MM.1S (cell line): Measurements from ENCODE around the gene FBXO38.

Source experiments
- DNase-seq: peaks from one replicate; pipeline ENCODE4 v3.0.0-alpha.2; 2015
- H2AFZ ChIP-seq: fragments of 300-600 bp; sonication (generic); 2 replicates; pipeline ENCODE4 v1.6.0; 2016; ENCODE audit warnings: antibody characterized with exemption, low read length
- H3F3A ChIP-seq: fragments of 300-600 bp; sonication (generic); 2 replicates; pipeline ENCODE4 v1.6.1; 2016; ENCODE audit warnings: mild to moderate bottlenecking, antibody characterized with exemption, low read length, moderate library complexity, mixed read lengths; ENCODE audit not compliant: insufficient read depth
- H3K27ac ChIP-seq: fragments of 300-600 bp; sonication (generic); 2 replicates; pipeline ENCODE4 v1.5.1; 2016; ENCODE audit warnings: mild to moderate bottlenecking, low read length
- H3K27me3 ChIP-seq: fragments of 300-600 bp; sonication (generic); replicated peaks from 2 replicates; pipeline ENCODE4 v1.6.0; 2016; ENCODE audit warnings: low read length; ENCODE audit not compliant: insufficient read depth
- H3K36me3 ChIP-seq: fragments of 300-600 bp; sonication (generic); replicated peaks from 2 replicates; pipeline ENCODE4 v1.6.1; 2016; ENCODE audit warnings: mild to moderate bottlenecking, low read length, mixed read lengths; ENCODE audit not compliant: insufficient read depth
- H3K4me1 ChIP-seq: fragments of 300-600 bp; sonication (generic); 2 replicates; pipeline ENCODE4 v1.6.1; 2016; ENCODE audit warnings: low read length, mixed read lengths
- H3K4me2 ChIP-seq: fragments of 300-600 bp; sonication (generic); 2 replicates; pipeline ENCODE4 v1.6.0; 2016; ENCODE audit warnings: low read depth, low read length
- H3K4me3 ChIP-seq: fragments of 300-600 bp; sonication (generic); 2 replicates; pipeline ENCODE4 v1.5.1; 2016; ENCODE audit warnings: low read length, mixed read lengths
- H3K79me2 ChIP-seq: fragments of 300-600 bp; sonication (generic); 2 replicates; pipeline ENCODE4 v1.6.1; 2016; ENCODE audit warnings: mixed run types, low read length, mixed read lengths
- H3K9ac ChIP-seq: fragments of 300-600 bp; sonication (generic); 2 replicates; pipeline ENCODE4 v1.6.1; 2016; ENCODE audit warnings: low read length, mixed read lengths
- H3K9me2 ChIP-seq: fragments of 300-600 bp; sonication (generic); replicated peaks from 2 replicates; pipeline ENCODE4 v1.6.1; 2016; ENCODE audit warnings: mild to moderate bottlenecking, low read length, mixed read lengths; ENCODE audit not compliant: insufficient read depth
- H3K9me3 ChIP-seq: fragments of 300-600 bp; sonication (generic); replicated peaks from 2 replicates; pipeline ENCODE4 v1.6.1; 2016; ENCODE audit warnings: mild to moderate bottlenecking, low read length, mixed read lengths; ENCODE audit not compliant: insufficient read depth
- H4K20me1 ChIP-seq: fragments of 300-600 bp; sonication (generic); 2 replicates; pipeline ENCODE4 v1.6.1; 2016; ENCODE audit warnings: mild to moderate bottlenecking, low read length, moderate library complexity, mixed read lengths; ENCODE audit not compliant: insufficient read depth
- EZH2 ChIP-seq: fragments of 300-600 bp; sonication (generic); optimal IDR thresholded peaks from 2 replicates; pipeline ENCODE3; 2017; ENCODE audit warnings: low read depth, mild to moderate bottlenecking, antibody characterized with exemption, low read length, mixed read lengths
- EZH2phosphoT487 ChIP-seq: fragments of 300-600 bp; sonication (generic); IDR thresholded peaks from 2 replicates; pipeline ENCODE4 v1.6.1; 2018; ENCODE audit warnings: antibody characterized with exemption, low read length
- TF ChIP-seq, protein P1 (sequence below): fragments of 300-600 bp; sonication (generic); IDR thresholded peaks from 2 replicates; pipeline ENCODE4 v1.5.1; 2016; ENCODE audit warnings: antibody characterized with exemption, low read length, mixed read lengths

FBXO38 gene

GRCh38 chr5:148418511-148418910 is 34.8 kb downstream of the FBXO38 start:
- TF ChIP-seq EZH2 (no peak), EZH2phosphoT487 (no peak)
- TF ChIP-seq, protein P1, sequence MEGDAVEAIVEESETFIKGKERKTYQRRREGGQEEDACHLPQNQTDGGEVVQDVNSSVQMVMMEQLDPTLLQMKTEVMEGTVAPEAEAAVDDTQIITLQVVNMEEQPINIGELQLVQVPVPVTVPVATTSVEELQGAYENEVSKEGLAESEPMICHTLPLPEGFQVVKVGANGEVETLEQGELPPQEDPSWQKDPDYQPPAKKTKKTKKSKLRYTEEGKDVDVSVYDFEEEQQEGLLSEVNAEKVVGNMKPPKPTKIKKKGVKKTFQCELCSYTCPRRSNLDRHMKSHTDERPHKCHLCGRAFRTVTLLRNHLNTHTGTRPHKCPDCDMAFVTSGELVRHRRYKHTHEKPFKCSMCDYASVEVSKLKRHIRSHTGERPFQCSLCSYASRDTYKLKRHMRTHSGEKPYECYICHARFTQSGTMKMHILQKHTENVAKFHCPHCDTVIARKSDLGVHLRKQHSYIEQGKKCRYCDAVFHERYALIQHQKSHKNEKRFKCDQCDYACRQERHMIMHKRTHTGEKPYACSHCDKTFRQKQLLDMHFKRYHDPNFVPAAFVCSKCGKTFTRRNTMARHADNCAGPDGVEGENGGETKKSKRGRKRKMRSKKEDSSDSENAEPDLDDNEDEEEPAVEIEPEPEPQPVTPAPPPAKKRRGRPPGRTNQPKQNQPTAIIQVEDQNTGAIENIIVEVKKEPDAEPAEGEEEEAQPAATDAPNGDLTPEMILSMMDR = no peak
- peaks cover 5% of the 10 kb centered on the region for H3K36me3 ChIP-seq

GRCh38 chr5:148421661-148422060 is 37.9 kb downstream of the FBXO38 start:
- H3K9me2 ChIP-seq = no peaks in the 10 kb centered on the region
- no peak overlapping the region for H3K27ac ChIP-seq
- peaks cover 9% of the 10 kb centered on the region for H3K36me3 ChIP-seq
- H3K9me3 ChIP-seq = no peaks in the 10 kb centered on the region
- no peak overlapping the region for H3K9ac ChIP-seq
- no peak overlapping the region for H2AFZ ChIP-seq
- H4K20me1 ChIP-seq = no peaks in the 10 kb centered on the region
- DNase-seq = no peak
- no peaks in the 10 kb centered on the region for H3K27me3 ChIP-seq
- TF ChIP-seq, protein P1 = no peak
- no peak for TF ChIP-seq EZH2phosphoT487
- TF ChIP-seq EZH2 = no peak
- H3K4me2 ChIP-seq = no peak overlapping the region
- no peaks in the 10 kb centered on the region for H3F3A ChIP-seq
- no peak overlapping the region for H3K4me3 ChIP-seq
- H3K4me1 ChIP-seq = no peaks in the 10 kb centered on the region
- H3K79me2 ChIP-seq = no peaks in the 10 kb centered on the region

More at GRCh38 chr5:148418511-148418910, 34.8 kb downstream of the FBXO38 start:
- H3K9ac ChIP-seq = no peak overlapping the region
- H3K4me2 ChIP-seq = no peak overlapping the region
- no peak for DNase-seq
- H2AFZ ChIP-seq = no peak overlapping the region
- H3K27me3 ChIP-seq = no peaks in the 10 kb centered on the region
- no peak overlapping the region for H3K4me3 ChIP-seq
- no peak overlapping the region for H3K27ac ChIP-seq
- H3K4me1 ChIP-seq = no peaks in the 10 kb centered on the region
- no peaks in the 10 kb centered on the region for H4K20me1 ChIP-seq
- H3F3A ChIP-seq = no peaks in the 10 kb centered on the region
- no peaks in the 10 kb centered on the region for H3K9me3 ChIP-seq
- no peaks in the 10 kb centered on the region for H3K79me2 ChIP-seq
- no peaks in the 10 kb centered on the region for H3K9me2 ChIP-seq

DNA sequence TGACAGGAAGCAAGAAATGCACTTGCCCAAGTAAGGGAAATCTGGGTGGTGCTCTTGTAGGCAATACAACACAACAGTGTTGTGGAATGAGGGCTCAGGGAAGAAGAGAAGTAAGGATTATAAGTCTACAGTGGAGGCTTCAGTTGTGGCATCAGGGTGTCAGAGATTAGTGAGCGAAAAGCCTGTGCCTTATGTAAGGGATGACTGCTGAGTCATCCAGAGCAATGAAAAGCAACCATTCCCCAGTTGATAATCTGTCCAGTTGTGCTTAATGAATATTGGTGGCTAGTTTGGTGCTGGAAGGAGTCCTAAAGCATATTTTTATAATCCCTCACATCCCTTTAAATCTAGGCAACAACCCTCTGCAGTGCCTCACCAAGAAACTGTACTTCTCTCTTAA is 42.0 kb downstream of the FBXO38 start:
- Histone ChIP-seq H3K36me3 (peaks cover 6% of the 10 kb centered on the region; the same call in 1 of the 2 replicates), H3K9ac (no peak overlapping the region), H4K20me1 (no peaks in the 10 kb centered on the region), H3F3A (no peaks in the 10 kb centered on the region), H3K27ac (no peak overlapping the region), H3K4me1 (no peaks in the 10 kb centered on the region), H3K9me2 (no peaks in the 10 kb centered on the region), H3K4me3 (no peak overlapping the region), H2AFZ (no peak overlapping the region), H3K79me2 (no peaks in the 10 kb centered on the region), H3K4me2 (no peak overlapping the region), H3K9me3 (no peaks in the 10 kb centered on the region), H3K27me3 (no peaks in the 10 kb centered on the region)
- no peak for DNase-seq
- TF ChIP-seq EZH2phosphoT487 = no peak
- TF ChIP-seq EZH2 = no peak
- TF ChIP-seq, protein P1 = no peak
